Measurements from ENCODE around the gene RACK1. TPM values are rescaled to one million over a fixed set of nuclear protein-coding genes. Genes with fewer than 3 reads are reported as not detected.
A peak's percentile ranks its signal among the peaks of the same experiment; 100 is the strongest.

Gene RACK1
- total and polyA plus RNA-seq, 2 of the 4 experiments (the other 2 are of a cell fraction) = 4,263 to 9,350 TPM

DNA sequence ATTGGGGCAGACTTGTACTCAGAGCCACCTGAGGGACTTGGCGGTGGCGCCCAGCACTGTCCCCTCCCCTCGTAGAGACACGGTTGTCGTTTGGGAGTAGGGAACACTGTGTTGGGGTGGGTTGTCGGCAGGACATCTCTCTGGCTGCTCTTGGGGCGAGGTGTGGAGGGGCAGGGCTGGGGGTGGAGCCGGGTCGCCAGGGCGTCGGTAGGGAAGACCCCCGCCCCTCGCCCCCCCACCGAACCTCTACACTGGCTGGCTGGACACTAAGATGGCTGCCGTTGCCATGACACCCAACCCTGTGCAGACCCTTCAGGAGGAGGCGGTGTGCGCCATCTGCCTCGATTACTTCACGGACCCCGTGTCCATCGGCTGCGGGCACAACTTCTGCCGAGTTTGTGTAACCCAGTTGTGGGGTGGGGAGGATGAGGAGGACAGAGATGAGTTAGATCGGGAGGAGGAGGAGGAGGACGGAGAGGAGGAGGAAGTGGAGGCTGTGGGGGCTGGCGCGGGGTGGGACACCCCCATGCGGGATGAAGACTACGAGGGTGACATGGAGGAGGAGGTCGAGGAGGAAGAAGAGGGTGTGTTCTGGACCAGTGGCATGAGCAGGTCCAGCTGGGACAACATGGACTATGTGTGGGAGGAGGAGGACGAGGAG lies 19.8 kb downstream of the RACK1 start:
- H2BK15ac ChIP-seq (ENCODE audit: low read depth, low read length) = peak overlapping the region; percentile 30; the same call in 2 of the 3 replicates
- H3K27me3 ChIP-seq (ENCODE audit: control insufficient read depth, insufficient read depth, low read length) = no peaks in the 10 kb centered on the region
- BruUV-seq (replicated peaks) = no TSS peak
- H4K20me1 ChIP-seq (ENCODE audit: insufficient read depth, low read length) = peaks cover 10% of the 10 kb centered on the region
- H2AFZ ChIP-seq (replicated peaks; ENCODE audit: low read length, poor library complexity) = peak overlapping the region; percentile 99
- DNase-seq = peak; percentile 40
- H3K9me3 ChIP-seq (ENCODE audit: control insufficient read depth, insufficient read depth, low read length) = no peaks in the 10 kb centered on the region
- peak overlapping the region; percentile 97 for H3K4ac ChIP-seq (ENCODE audit: low read depth, low read length)
- dilution Hi-C loops (cut with HindIII; ENCODE audit: low sequenced_read_pairs, unreplicated experiment) = no loop called here
- peak overlapping the region; percentile 97 for H3K4me2 ChIP-seq (ENCODE audit: low read depth, low read length)
- TF ChIP-seq MXI1 (IDR thresholded peaks at IDR 0.05; ENCODE audit: borderline replicate concordance, low read depth, low read length) = peak; percentile 46; the same call in 1 of the 2 replicates
- TF ChIP-seq RAD21 (IDR thresholded peaks at IDR 0.05; ENCODE audit: low read length) = no peak
- TF ChIP-seq CHD1 (IDR thresholded peaks at IDR 0.05; ENCODE audit: low read depth, low read length) = peak; percentile 78; the same call in 1 of the 2 replicates
- no peak for TF ChIP-seq NFE2L2 (IDR thresholded peaks at IDR 0.05; ENCODE audit: low read depth, low read length)
- no peak for TF ChIP-seq MAFK (IDR thresholded peaks at IDR 0.05; ENCODE audit: low read depth, low read length)
- TF ChIP-seq RCOR1 (IDR thresholded peaks at IDR 0.05; ENCODE audit: insufficient replicate concordance, low read length) = no peak
- TF ChIP-seq, protein P1, sequence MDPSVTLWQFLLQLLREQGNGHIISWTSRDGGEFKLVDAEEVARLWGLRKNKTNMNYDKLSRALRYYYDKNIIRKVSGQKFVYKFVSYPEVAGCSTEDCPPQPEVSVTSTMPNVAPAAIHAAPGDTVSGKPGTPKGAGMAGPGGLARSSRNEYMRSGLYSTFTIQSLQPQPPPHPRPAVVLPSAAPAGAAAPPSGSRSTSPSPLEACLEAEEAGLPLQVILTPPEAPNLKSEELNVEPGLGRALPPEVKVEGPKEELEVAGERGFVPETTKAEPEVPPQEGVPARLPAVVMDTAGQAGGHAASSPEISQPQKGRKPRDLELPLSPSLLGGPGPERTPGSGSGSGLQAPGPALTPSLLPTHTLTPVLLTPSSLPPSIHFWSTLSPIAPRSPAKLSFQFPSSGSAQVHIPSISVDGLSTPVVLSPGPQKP (IDR thresholded peaks at IDR 0.05; ENCODE audit: borderline replicate concordance, low read depth, low read length) = no peak
- TF ChIP-seq BHLHE40 (IDR thresholded peaks at IDR 0.05; ENCODE audit: low read depth, low read length) = no peak
- peak; percentile 12; the same call in 1 of the 2 replicates for TF ChIP-seq CEBPB (IDR thresholded peaks at IDR 0.05; ENCODE audit: low read depth, low read length)
- no peak for TF ChIP-seq POLR2A (IDR thresholded peaks at IDR 0.05; ENCODE audit: low read depth, low read length)
- no peak for TF ChIP-seq SMC3 (IDR thresholded peaks at IDR 0.05; ENCODE audit: low read depth, low read length)
- TF ChIP-seq, protein P2, sequence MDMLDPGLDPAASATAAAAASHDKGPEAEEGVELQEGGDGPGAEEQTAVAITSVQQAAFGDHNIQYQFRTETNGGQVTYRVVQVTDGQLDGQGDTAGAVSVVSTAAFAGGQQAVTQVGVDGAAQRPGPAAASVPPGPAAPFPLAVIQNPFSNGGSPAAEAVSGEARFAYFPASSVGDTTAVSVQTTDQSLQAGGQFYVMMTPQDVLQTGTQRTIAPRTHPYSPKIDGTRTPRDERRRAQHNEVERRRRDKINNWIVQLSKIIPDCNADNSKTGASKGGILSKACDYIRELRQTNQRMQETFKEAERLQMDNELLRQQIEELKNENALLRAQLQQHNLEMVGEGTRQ (IDR thresholded peaks at IDR 0.05; ENCODE audit: low read depth, low read length) = no peak
- TF ChIP-seq, protein P3, sequence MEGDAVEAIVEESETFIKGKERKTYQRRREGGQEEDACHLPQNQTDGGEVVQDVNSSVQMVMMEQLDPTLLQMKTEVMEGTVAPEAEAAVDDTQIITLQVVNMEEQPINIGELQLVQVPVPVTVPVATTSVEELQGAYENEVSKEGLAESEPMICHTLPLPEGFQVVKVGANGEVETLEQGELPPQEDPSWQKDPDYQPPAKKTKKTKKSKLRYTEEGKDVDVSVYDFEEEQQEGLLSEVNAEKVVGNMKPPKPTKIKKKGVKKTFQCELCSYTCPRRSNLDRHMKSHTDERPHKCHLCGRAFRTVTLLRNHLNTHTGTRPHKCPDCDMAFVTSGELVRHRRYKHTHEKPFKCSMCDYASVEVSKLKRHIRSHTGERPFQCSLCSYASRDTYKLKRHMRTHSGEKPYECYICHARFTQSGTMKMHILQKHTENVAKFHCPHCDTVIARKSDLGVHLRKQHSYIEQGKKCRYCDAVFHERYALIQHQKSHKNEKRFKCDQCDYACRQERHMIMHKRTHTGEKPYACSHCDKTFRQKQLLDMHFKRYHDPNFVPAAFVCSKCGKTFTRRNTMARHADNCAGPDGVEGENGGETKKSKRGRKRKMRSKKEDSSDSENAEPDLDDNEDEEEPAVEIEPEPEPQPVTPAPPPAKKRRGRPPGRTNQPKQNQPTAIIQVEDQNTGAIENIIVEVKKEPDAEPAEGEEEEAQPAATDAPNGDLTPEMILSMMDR (conservative IDR thresholded peaks at IDR 0.05; ENCODE audit: low read depth, low read length) = no peak
- intact Hi-C loops (cut with micrococcal nuclease) = loop anchor here (1.0 to 2.0 kb wide), 4 partner anchors 20 to 422 kb away; partner anchors contain the start of gene MGAT1
- peak overlapping the region; percentile 98 for H2AK5ac ChIP-seq (ENCODE audit: low read depth, low read length)
- ATAC-seq (ENCODE audit: low read depth) = peak; percentile 5
- in situ Hi-C loops (cut with MboI; ENCODE audit: low sequenced_read_pairs) = no loop called here
- WGBS, 2 experiments (ENCODE audit: extremely low coverage in 2 of 2, insufficient read length in 1 of 2) = 4% methylated on average over 12 of the region's 31 CpGs; no CpG with 5 or more reads in 1 of the 2 experiments
- H2BK120ac ChIP-seq (ENCODE audit: low read depth, low read length) = peak overlapping the region; percentile 43; the same call in 1 of the 2 replicates
- peak overlapping the region; percentile 82 for H3K4me3 ChIP-seq (ENCODE audit: insufficient read depth, low read depth, low read length)
- H3K14ac ChIP-seq (replicated peaks; ENCODE audit: low read depth, low read length) = peak overlapping the region; percentile 89
- peak overlapping the region; percentile 91 for H4K5ac ChIP-seq (ENCODE audit: low read depth, low read length)
- H2BK20ac ChIP-seq (ENCODE audit: low read depth, low read length) = no peak overlapping the region
- peak overlapping the region; percentile 92 for H3K27ac ChIP-seq (ENCODE audit: insufficient read depth, low read length)
- peak overlapping the region; percentile 57 for H3K23ac ChIP-seq (ENCODE audit: low read depth, low read length)
- H3K56ac ChIP-seq (ENCODE audit: extremely low read depth, insufficient read depth, low read length) = peak overlapping the region; percentile 84
- H3K79me1 ChIP-seq (ENCODE audit: low read depth in 1 of 2, low read length in 2 of 2) = peaks cover 13 to 33% of the 10 kb centered on the region in 2 experiments
- H3K9me1 ChIP-seq (ENCODE audit: insufficient read depth, low read length) = peaks cover 14% of the 10 kb centered on the region
- peaks cover 3% of the 10 kb centered on the region; the same call in 1 of the 2 replicates for H3K36me3 ChIP-seq (ENCODE audit: control insufficient read depth, insufficient read depth, low read length)
- peak overlapping the region; percentile 68 to 99; a peak in 3 of 4 replicates for H4K8ac ChIP-seq (ENCODE audit: low read depth in 2 of 2, low read length in 2 of 2)
- peak overlapping the region; percentile 68 for H3K18ac ChIP-seq (ENCODE audit: low read depth, low read length)
- peak overlapping the region; percentile 94 for H2BK5ac ChIP-seq (ENCODE audit: low read depth, low read length, poor library complexity, severe bottlenecking)
- H3K4me1 ChIP-seq (ENCODE audit: control insufficient read depth, insufficient read depth, low read length) = peaks cover 6% of the 10 kb centered on the region
- H4K91ac ChIP-seq (ENCODE audit: insufficient read depth, low read depth, low read length) = peak overlapping the region; percentile 84
- CTCF ChIA-PET = no interaction called here
- H3K9ac ChIP-seq (ENCODE audit: low read depth, low read length) = peak overlapping the region; percentile 80
- H2AK9ac ChIP-seq (replicated peaks; ENCODE audit: low read depth, low read length, poor library complexity) = peak overlapping the region; percentile 100
- POLR2A ChIA-PET (ENCODE audit: unreplicated experiment) = interaction anchor here (1.0 kb wide), 1 partner anchor 17 kb away, joined by 3 read pairs; no protein-coding TSS in a partner anchor
